Omental fat pad (tissue), 4 donors: ENCODE results near the gene GHRHR. TPM values are rescaled to one million over a fixed set of nuclear protein-coding genes. Genes with fewer than 3 reads are reported as not detected.

Experiments
- ATAC-seq: fragments of 150-250 bp; one replicate; pipeline ENCODE4 v1.9.1; 2016; ENCODE audit warnings: mild to moderate bottlenecking, moderate library complexity; ENCODE audit not compliant: low FRiP score
- DNase-seq: peaks from one replicate; pipeline ENCODE4 v3.0.0-alpha.2; 2019; ENCODE audit warnings: low spot score
- total RNA-seq, 4 donors: library from RNA; depleted of rRNA; stranded (reverse); fragments of >200 nt; gene quantifications; one replicate each; pipeline ENCODE4 v1.1.0, GENCODE V29; 2016
- TF ChIP-seq, protein P1 (sequence below), 3 donors: fragments of 450-650 bp; IDR thresholded peaks; one replicate each; pipeline ENCODE4 v1.5.1; 2016 to 2017; ENCODE audit warnings: antibody characterized with exemption in 3 of 3, mild to moderate bottlenecking in 3 of 3, moderate library complexity in 2 of 3

The GHRHR gene
- total RNA-seq, 4 donors from 2014 or later, result not detected

DNA sequence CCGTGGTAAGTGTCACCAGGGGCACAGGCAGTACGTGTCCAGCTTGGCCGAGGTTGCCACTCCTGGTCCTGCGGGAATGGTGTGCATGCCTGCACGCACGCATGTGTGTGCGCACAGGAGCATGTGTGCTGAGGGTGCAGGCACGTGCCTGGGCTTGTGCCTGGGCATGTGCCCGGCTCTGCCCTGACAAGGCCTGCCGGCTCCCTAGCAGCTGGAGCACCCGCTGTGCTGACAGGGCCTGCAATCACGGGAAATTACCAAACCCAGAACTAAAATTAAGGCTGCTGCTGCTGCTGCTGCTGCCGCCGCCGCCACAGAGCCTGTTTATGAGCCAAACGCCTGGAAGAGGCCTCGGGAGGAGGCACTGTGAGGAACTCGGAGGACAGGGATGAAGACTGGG lies 28.7 kb downstream of the GHRHR start:
- TF ChIP-seq, protein P1, sequence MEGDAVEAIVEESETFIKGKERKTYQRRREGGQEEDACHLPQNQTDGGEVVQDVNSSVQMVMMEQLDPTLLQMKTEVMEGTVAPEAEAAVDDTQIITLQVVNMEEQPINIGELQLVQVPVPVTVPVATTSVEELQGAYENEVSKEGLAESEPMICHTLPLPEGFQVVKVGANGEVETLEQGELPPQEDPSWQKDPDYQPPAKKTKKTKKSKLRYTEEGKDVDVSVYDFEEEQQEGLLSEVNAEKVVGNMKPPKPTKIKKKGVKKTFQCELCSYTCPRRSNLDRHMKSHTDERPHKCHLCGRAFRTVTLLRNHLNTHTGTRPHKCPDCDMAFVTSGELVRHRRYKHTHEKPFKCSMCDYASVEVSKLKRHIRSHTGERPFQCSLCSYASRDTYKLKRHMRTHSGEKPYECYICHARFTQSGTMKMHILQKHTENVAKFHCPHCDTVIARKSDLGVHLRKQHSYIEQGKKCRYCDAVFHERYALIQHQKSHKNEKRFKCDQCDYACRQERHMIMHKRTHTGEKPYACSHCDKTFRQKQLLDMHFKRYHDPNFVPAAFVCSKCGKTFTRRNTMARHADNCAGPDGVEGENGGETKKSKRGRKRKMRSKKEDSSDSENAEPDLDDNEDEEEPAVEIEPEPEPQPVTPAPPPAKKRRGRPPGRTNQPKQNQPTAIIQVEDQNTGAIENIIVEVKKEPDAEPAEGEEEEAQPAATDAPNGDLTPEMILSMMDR (IDR thresholded peaks at IDR 0.05), result no peak
- no peak for ATAC-seq

DNA sequence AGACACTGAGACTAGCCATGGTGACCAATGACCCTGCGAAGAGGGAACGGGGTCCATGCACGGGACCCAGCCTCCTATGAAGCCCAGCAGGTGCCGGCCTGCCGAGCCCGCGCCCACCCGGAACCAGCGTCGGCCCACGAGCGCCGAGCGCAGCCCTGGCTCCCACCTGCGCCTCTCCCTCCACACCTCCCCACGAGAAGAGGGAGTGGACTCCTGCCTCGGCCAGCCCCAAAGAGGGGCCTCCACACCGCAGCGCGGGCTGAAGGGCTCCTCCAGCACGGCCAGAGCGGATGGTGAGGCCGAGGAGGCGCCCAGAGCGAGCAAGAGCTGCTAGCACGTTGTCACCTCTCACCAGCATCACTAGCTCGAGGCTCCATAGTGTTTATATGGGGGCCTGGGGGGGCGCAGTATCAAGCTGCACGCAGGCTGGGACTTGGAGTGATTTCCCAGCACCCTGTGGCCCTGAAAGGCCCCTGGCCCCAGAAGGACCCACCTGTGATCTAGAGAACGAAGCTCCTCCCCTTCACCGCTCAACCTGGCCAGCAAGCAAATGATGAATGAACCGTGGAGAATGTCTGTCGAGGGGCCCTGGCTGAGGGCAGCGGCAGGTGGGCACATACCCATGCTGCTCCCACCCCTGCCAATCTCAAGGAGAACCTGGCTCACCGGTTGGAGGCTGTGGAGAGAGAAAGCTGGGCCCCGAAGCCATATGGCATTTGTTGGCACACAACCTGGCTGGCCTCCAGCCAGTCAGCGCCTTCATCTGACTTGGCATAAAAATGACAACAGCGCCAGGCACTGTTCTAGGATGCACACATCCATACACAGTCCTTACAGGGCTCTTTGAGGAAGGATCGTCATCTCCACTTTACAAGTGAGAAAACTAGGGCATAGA lies 30.7 kb downstream of the GHRHR start:
- ATAC-seq (no peak), DNase-seq (no peak)

More for the DNA sequence above, 28.7 kb downstream of the GHRHR start:
- DNase-seq, result no peak

DNA sequence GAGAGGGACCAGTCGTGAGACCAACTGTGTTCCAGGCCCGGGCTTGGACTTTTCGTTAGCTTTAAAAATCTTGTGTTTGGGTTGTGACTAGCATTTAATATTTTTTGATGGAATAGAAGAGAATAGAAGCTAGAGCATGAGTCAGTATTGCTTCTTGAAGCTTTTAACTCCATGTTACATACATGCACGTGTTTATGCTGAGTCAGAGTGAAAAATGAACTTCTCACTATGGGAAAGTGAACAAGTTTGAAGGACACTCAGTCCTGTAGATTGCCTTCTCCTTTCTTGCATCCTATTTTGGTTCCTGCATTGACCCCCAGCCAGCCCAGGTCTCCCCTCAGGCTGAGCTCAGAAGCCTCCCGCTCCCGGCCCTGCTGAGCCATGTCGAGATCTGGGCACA lies 31.8 kb downstream of the GHRHR start:
- ATAC-seq (no peak), DNase-seq (no peak)
- TF ChIP-seq, protein P1 (IDR thresholded peaks at IDR 0.05), result no peak

More for the DNA sequence above, 30.7 kb downstream of the GHRHR start:
- TF ChIP-seq, protein P1 (IDR thresholded peaks at IDR 0.05), result no peak

DNA sequence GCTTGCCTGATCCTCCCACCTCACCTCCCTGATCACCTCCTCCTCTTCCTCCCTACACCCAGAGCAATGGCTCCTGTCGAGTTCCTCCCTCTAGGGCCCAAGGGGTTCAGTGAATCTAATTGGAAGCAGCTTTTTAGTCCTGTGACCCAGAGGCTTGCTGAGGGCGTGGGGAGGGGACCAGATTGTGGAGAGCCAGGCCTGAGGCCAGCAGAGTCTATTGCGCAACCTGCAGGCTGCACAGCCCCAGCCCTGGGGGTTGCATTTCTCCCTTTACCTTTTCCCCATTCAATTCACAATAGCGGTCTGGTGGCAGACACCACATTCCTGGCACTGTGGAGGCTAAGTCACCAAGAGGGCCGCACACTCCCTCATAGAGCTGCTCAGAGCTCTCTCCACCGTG lies 32.5 kb downstream of the GHRHR start:
- TF ChIP-seq, protein P1 (IDR thresholded peaks at IDR 0.05), result no peak
- ATAC-seq, result no peak
- no peak for DNase-seq

DNA sequence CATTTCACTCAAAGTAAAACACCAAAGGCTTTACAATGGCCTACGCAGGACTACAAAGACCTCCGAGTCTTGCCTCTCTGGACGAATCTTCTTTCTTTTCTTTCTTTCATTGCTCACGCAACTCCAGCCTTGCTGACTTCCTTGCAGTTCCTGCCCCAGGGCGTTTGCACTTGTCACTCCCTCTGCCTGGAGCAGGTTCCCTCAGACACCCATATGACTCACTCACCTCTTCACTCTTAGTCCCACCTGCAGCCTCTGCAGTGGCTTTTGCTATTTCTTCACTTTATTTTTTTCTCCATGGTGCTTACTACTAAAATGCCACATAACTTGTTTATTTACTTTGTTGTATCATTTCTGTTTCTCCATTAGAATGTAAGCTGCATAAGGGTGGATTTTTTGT lies 33.1 kb downstream of the GHRHR start:
- no peak for DNase-seq
- TF ChIP-seq, protein P1 (IDR thresholded peaks at IDR 0.05), result no peak
- no peak for ATAC-seq

DNA sequence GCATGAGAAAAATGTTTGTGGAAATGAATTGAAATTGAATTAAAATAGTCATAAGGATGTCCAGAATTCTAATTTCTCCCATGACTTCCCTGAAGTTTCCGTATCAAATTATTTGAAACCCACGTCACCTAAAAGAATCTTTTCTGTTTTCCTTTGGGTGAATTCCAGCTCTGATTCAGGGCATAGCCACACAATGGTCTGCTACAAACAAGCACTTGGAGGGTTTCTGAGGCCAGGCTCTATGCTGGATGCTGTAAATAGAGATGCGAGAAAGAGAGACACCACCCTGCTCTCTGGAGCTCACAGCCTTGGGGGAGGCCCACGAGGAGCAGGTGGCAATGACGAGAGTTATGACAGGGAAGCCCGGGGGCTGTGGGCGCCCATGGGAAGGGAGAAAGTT lies 33.6 kb downstream of the GHRHR start:
- no peak for DNase-seq
- ATAC-seq, result no peak
- TF ChIP-seq, protein P1 (IDR thresholded peaks at IDR 0.05), result no peak

DNA sequence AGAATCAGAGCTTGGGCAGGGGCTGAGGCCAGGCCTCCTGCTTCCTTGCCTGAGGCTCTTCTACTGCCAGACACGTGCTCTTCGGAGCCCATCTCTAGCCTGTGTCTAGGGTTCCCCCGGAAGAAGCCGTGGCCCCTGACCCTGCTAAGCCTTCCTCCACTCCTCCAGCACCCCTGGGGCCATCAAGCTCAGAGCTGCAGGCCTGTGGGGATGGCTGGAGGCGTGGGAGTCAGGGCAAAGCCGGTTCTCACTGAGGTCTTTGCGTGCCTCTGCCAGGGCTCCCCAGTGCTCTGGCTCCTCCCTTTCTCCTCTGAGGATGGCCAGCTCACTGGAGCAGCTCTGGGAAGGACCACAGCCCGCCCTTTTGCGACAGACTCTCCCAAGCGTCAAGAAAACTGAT lies 34.4 kb downstream of the GHRHR start:
- no peak for ATAC-seq
- TF ChIP-seq, protein P1 (IDR thresholded peaks at IDR 0.05), result no peak

More for the DNA sequence above, 34.4 kb downstream of the GHRHR start:
- DNase-seq, result no peak
